ENCODE results near the gene NAT8L. TPM values are rescaled to one million over a fixed set of nuclear protein-coding genes. Genes with fewer than 3 reads are reported as not detected.

Gene NAT8L
- total RNA-seq, 4 donors from 2014 or later = under 0.01 to 0.45 (median 0.20) TPM

DNA sequence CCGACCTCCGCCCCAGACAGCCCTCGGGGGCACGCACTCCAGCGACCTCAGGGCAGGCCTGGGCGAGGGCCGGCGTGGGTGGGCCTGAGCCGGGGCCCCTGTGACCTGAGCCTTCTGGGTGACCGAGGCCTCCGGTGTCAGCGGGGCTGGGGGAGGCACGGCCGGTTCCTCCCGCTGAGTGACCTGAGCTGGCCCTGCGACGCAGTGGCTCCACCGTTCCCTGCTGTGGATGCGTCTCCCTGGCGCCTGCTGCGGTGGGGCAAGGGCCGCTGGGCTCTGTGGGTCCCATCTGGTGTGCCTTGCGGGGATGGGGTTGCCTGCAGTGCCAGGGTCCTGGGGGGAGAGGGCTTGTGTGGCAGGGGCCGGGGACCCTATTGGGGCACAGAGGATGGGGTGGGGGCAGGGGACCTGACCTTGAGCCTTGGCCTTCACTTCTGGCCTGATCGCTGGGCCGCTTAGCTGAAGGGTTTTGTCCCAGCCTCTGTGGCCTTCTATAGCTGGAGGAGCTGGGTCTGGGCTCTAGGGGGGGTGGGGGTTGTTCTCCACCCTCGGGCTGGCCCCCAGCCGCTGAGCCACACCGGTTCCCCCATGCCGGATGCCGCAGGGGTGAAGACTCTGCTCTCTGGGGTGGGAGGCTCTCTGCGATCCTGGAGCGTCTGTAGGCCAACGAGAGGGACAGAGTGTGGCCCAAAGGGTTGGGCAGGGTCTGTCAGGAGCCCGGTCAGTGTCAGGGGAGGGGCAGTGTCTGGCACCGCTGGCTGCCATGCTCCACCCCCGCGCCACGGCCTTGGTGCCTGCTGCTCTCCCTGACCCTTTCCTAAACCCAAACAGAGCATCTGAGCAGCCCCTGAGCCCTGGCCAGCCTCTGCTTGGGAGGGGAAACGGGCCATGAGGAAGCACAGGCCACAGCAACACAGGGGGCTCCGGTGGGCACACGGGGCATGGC lies 2.3 kb downstream of the NAT8L start:
- intact Hi-C loops (cut with DNase I) = no loop called here
- Histone ChIP-seq H3K4me3 (no peak overlapping the region), H3K36me3 (no peaks in the 10 kb centered on the region), H3K4me1 (peaks cover 3 to 26% (median 23%) of the 10 kb centered on the region in 4 donors), H3K9me3 (no peaks in the 10 kb centered on the region), H3K27ac (replicated peaks in 1 of 4) (no peak overlapping the region), H3K27me3 (peaks cover 0 to 94% (median 21%) of the 10 kb centered on the region in 4 donors)
- no peak for DNase-seq (ENCODE audit: extremely low spot score)
- TF ChIP-seq EP300 (IDR thresholded peaks at IDR 0.05) = no peak
- no peak for TF ChIP-seq POLR2A (IDR thresholded peaks at IDR 0.05; ENCODE audit: low read depth)
- no peak for TF ChIP-seq POLR2AphosphoS5 (IDR thresholded peaks at IDR 0.05)
- TF ChIP-seq, protein P1, sequence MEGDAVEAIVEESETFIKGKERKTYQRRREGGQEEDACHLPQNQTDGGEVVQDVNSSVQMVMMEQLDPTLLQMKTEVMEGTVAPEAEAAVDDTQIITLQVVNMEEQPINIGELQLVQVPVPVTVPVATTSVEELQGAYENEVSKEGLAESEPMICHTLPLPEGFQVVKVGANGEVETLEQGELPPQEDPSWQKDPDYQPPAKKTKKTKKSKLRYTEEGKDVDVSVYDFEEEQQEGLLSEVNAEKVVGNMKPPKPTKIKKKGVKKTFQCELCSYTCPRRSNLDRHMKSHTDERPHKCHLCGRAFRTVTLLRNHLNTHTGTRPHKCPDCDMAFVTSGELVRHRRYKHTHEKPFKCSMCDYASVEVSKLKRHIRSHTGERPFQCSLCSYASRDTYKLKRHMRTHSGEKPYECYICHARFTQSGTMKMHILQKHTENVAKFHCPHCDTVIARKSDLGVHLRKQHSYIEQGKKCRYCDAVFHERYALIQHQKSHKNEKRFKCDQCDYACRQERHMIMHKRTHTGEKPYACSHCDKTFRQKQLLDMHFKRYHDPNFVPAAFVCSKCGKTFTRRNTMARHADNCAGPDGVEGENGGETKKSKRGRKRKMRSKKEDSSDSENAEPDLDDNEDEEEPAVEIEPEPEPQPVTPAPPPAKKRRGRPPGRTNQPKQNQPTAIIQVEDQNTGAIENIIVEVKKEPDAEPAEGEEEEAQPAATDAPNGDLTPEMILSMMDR (IDR thresholded peaks at IDR 0.05) = no peak
- 87% methylated on average over 16 of the region's 42 CpGs for WGBS

DNA sequence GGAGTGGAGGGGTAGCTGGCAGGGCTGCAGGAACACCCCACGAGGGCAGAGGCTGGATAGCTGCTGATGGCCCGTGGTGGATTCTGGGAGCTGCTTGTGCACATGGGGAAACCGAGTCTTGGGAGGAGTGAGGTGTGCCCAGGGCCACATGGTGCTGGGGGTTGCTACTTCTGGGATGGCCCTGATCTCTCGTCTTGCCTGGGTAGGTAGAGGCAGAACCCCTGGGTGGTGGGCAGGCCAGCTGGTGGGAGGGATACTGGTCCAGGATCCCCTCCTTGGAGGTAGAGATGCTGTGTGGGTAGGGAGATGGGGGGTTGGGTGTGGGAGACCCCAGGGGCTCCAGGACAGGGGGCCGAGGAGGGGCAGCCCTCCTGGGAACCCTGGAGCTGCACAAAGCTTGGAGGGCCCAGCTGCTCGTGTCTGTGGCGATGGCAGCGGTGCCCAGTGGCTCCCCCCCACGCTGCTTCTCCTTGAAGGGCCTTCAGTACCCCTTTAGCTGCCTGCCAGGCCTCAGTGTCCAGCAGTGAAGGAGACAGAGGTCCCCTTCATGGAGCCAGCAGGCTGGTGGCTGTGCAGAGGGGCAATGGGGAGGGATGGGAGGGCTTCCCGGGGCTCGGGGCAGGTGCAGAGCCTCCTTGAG lies 3.2 kb downstream of the NAT8L start:
- intact Hi-C loops (cut with DNase I) = no loop called here
- no peak for DNase-seq (ENCODE audit: extremely low spot score)
- 94% methylated on average over 7 of the region's 11 CpGs for WGBS
- TF ChIP-seq EP300 (IDR thresholded peaks at IDR 0.05) (no peak), POLR2A (IDR thresholded peaks at IDR 0.05; ENCODE audit: low read depth) (no peak), POLR2AphosphoS5 (IDR thresholded peaks at IDR 0.05) (no peak)
- TF ChIP-seq, protein P1 (IDR thresholded peaks at IDR 0.05) = no peak
- Histone ChIP-seq H3K9me3 (no peaks in the 10 kb centered on the region), H3K4me3 (no peak overlapping the region), H3K27me3 (peaks cover 0 to 94% (median 22%) of the 10 kb centered on the region in 4 donors), H3K27ac (replicated peaks in 1 of 4) (no peak overlapping the region), H3K36me3 (no peaks in the 10 kb centered on the region), H3K4me1 (peaks cover 3 to 26% (median 23%) of the 10 kb centered on the region in 4 donors)

DNA sequence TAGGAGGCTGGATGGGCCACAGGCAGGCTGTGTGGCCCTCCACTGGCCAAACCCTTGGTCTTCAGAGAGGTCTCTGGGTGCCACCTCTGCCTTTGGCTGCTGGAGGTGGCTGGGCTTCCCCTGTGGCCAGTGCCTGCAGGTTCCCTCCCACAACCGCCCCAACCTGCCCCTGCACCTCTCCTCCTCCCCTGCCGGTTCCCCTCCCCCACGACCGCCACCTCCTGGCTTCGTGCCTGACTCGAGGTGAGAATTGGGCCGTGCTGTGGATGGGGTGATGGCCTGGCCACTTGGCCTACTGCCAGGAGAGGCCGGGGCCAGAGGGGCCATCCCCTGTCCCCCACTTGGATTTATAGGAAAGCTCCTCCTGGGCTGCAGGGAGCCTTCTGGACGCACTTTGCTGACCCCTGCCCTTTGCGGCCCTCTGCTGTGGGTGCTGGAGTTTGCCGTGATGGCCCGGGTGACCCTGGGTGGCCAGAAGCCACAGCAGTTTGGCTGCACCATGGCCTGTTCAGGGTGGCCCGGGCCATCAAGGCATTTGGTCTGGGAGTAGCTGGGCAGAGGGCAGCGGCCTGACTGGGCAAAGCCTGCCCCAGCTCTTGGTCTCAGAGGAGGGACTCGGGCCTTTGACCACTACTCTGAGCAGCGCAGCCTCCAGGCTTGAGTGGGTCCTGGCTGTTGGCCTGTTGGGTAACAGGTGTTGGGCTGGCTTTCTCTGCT lies 3.8 kb downstream of the NAT8L start:
- Histone ChIP-seq H3K27me3 (peaks cover 0 to 94% (median 22%) of the 10 kb centered on the region in 4 donors), H3K9me3 (no peaks in the 10 kb centered on the region), H3K36me3 (no peaks in the 10 kb centered on the region), H3K4me3 (no peak overlapping the region), H3K27ac (replicated peaks in 1 of 4) (no peak overlapping the region), H3K4me1 (peaks cover 3 to 24% (median 21%) of the 10 kb centered on the region in 4 donors)
- intact Hi-C loops (cut with DNase I) = no loop called here
- 79% methylated on average over 10 of the region's 16 CpGs for WGBS
- no peak for DNase-seq (ENCODE audit: extremely low spot score)
- TF ChIP-seq POLR2A (IDR thresholded peaks at IDR 0.05; ENCODE audit: low read depth) (no peak), POLR2AphosphoS5 (IDR thresholded peaks at IDR 0.05) (no peak), EP300 (IDR thresholded peaks at IDR 0.05) (no peak)
- TF ChIP-seq, protein P1 (IDR thresholded peaks at IDR 0.05) = no peak

DNA sequence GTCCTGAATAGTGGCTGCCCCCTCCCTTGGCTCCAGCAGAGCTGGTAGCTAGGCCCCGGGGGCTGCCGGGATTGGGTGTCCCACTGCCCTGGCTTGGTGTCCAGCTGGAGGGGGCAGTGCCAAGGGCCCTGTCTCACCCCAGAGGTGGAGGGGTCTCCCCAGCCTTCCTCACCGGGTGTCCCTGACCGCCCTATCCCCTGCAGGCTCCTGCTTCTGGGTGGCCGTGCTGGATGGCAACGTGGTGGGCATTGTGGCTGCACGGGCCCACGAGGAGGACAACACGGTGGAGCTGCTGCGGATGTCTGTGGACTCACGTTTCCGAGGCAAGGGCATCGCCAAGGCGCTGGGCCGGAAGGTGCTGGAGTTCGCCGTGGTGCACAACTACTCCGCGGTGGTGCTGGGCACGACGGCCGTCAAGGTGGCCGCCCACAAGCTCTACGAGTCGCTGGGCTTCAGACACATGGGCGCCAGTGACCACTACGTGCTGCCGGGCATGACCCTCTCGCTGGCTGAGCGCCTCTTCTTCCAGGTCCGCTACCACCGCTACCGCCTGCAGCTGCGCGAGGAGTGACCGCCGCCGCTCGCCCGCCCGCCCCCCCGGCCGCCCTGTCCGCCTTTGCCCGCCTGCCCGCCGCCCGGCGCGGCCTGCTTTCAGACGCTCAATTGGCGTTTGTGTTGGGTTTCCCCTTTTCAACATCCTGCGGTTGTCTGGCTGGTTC lies 4.6 kb downstream of the NAT8L start:
- DNase-seq (ENCODE audit: extremely low spot score) = no peak
- Histone ChIP-seq H3K4me1 (peaks cover 0 to 17% (median 14%) of the 10 kb centered on the region in 4 donors), H3K27me3 (peaks cover 0 to 94% (median 19%) of the 10 kb centered on the region in 4 donors), H3K27ac (replicated peaks in 1 of 4) (no peak overlapping the region), H3K4me3 (no peak overlapping the region), H3K9me3 (no peaks in the 10 kb centered on the region), H3K36me3 (no peaks in the 10 kb centered on the region)
- TF ChIP-seq, protein P1 (IDR thresholded peaks at IDR 0.05) = no peak
- TF ChIP-seq POLR2AphosphoS5 (IDR thresholded peaks at IDR 0.05) = no peak
- no peak for TF ChIP-seq POLR2A (IDR thresholded peaks at IDR 0.05; ENCODE audit: low read depth)
- TF ChIP-seq EP300 (IDR thresholded peaks at IDR 0.05) = no peak
- intact Hi-C loops (cut with DNase I) = no loop called here
- 87% methylated on average over 9 of the region's 53 CpGs for WGBS

Data from esophagus muscularis mucosa (tissue), 4 donors.